ENCODE measurements around the gene CREB3L2.

GRCh38 chr7:137949416-137950262, 52.2 kb downstream of the CREB3L2 start:
- TF ChIP-seq CTCF (IDR thresholded peaks at IDR 0.05), result no peak
- TF ChIP-seq POLR2A (IDR thresholded peaks at IDR 0.05), result no peak
